WERI-Rb-1 (cell line): ENCODE results near the gene LCN6.
A peak's percentile ranks its signal among the peaks of the same experiment; 100 is the strongest.
"Not testable (repeated sequence)": the region's sequence is repeated elsewhere in the genome, so short reads cannot be mapped to it uniquely, and the experiment has no call there.

Source experiments
- DNase-seq: peaks from one replicate; pipeline ENCODE4 v3.0.0-alpha.2; 2020
- H3K27ac ChIP-seq: fragments of 250-450 bp; sonication (Bioruptor Pico); 2 replicates; pipeline ENCODE4 v1.5.1; 2020; ENCODE audit warnings: mild to moderate bottlenecking, moderate library complexity
- H3K27me3 ChIP-seq: fragments of 250-450 bp; sonication (Bioruptor Pico); 2 replicates; pipeline ENCODE4 v1.5.1; 2021; ENCODE audit warnings: mild to moderate bottlenecking, low read depth, moderate library complexity; ENCODE audit not compliant: insufficient read depth, severe bottlenecking
- H3K36me3 ChIP-seq: fragments of 250-450 bp; sonication (Bioruptor Pico); 2 replicates; pipeline ENCODE4 v1.5.1; 2020; ENCODE audit warnings: mild to moderate bottlenecking, moderate library complexity
- H3K4me3 ChIP-seq: 2 replicates; pipeline ENCODE4 v1.5.1; 2011; ENCODE audit warnings: low read depth, mild to moderate bottlenecking, control low read depth, low read length
- H3K9me3 ChIP-seq: fragments of 250-450 bp; sonication (Bioruptor Pico); 2 replicates; pipeline ENCODE4 v1.5.1; 2021; ENCODE audit warnings: mild to moderate bottlenecking, moderate library complexity; ENCODE audit not compliant: severe bottlenecking
- CTCF ChIP-seq: IDR thresholded peaks from 2 replicates; pipeline ENCODE4 v1.5.1; 2011; ENCODE audit warnings: low read depth, mild to moderate bottlenecking, control low read depth, inconsistent platforms, low read length

The LCN6 gene

GRCh38 chr9:136714096-136714892 is 34.0 kb downstream of the LCN6 start:
- TF ChIP-seq CTCF = no peak
- DNase-seq = no peak
- no peak overlapping the region for H3K4me3 ChIP-seq
- no peak overlapping the region for H3K27ac ChIP-seq
- no peaks in the 10 kb centered on the region for H3K9me3 ChIP-seq
- H3K36me3 ChIP-seq = peaks cover 16% of the 10 kb centered on the region
- H3K27me3 ChIP-seq = no peaks in the 10 kb centered on the region

GRCh38 chr9:136713550-136713949 is 34.8 kb downstream of the LCN6 start:
- no peak for DNase-seq
- Histone ChIP-seq H3K9me3 (no peaks in the 10 kb centered on the region), H3K4me3 (peak overlapping the region; percentile 80)

GRCh38 chr9:136712690-136713544 is 35.4 kb downstream of the LCN6 start:
- Histone ChIP-seq H3K36me3 (peaks cover 14% of the 10 kb centered on the region), H3K4me3 (peak overlapping the region; percentile 80), H3K27me3 (no peaks in the 10 kb centered on the region), H3K9me3 (no peaks in the 10 kb centered on the region), H3K27ac (peak overlapping the region; percentile 82)
- TF ChIP-seq CTCF = no peak
- DNase-seq = no peak

More at GRCh38 chr9:136713550-136713949, 34.8 kb downstream of the LCN6 start:
- Histone ChIP-seq H3K27me3 (no peaks in the 10 kb centered on the region), H3K27ac (peak overlapping the region; percentile 82), H3K36me3 (peaks cover 14% of the 10 kb centered on the region)
- no peak for TF ChIP-seq CTCF

- no peak for TF ChIP-seq CTCF
- DNase-seq = peak; percentile 66
- no peaks in the 10 kb centered on the region for H3K9me3 ChIP-seq
- no peaks in the 10 kb centered on the region for H3K27me3 ChIP-seq
- peak within 1 kb of the TSS; percentile 80 for H3K4me3 ChIP-seq
- H3K27ac ChIP-seq = peak within 1 kb of the TSS; percentile 82
- H3K36me3 ChIP-seq = peaks cover 14% of the 10 kb centered on the region
These were observed 36.3 kb downstream of the LCN6 start, which contains the start of gene DIPK1B for GRCh38 chr9:136711751-136712689. Gene DIPK1B, plus strand, starts transcription at chr9:136712572. Its CDS starts 94 bp downstream, at chr9:136712666.

GRCh38 chr9:136711219-136711648 is 37.1 kb downstream of the LCN6 start:
- not testable (repeated sequence) for H3K27ac ChIP-seq, DNase-seq, H3K4me3 ChIP-seq, H3K27me3 ChIP-seq, H3K9me3 ChIP-seq
- peaks cover 14% of the 10 kb centered on the region for H3K36me3 ChIP-seq
